Effector memory CD4-positive, alpha-beta T cell (primary cell): ENCODE data around the gene OXLD1.
A peak's percentile ranks its signal among the peaks of the same experiment; 100 is the strongest.

Source experiments
- DNase-seq, 3 donors: peaks; one replicate each; pipeline ENCODE4 v3.0.0-alpha.2; 2020
- H3K27ac ChIP-seq: 2 replicates; pipeline ENCODE4 v1.7.0; 2013; ENCODE audit warnings: mild to moderate bottlenecking, low read length, moderate library complexity; ENCODE audit not compliant: insufficient read depth, poor library complexity, severe bottlenecking
- H3K27me3 ChIP-seq: replicated peaks from 2 replicates; pipeline ENCODE4 v1.7.0; 2013; ENCODE audit warnings: mild to moderate bottlenecking, low read length; ENCODE audit not compliant: insufficient read depth, control insufficient read depth, poor library complexity, severe bottlenecking
- H3K36me3 ChIP-seq: 2 replicates; pipeline ENCODE4 v1.7.0; 2013; ENCODE audit warnings: mild to moderate bottlenecking, low read length, moderate library complexity; ENCODE audit not compliant: control insufficient read depth, insufficient read depth
- H3K4me1 ChIP-seq: 2 replicates; pipeline ENCODE4 v1.7.0; 2013; ENCODE audit warnings: low read length, mild to moderate bottlenecking; ENCODE audit not compliant: control insufficient read depth, insufficient read depth, poor library complexity, severe bottlenecking
- H3K4me3 ChIP-seq: 2 replicates; pipeline ENCODE4 v1.7.0; 2013; ENCODE audit warnings: low read length, low read depth, mild to moderate bottlenecking; ENCODE audit not compliant: insufficient read depth, poor library complexity, severe bottlenecking
- H3K9me3 ChIP-seq: 2 replicates; pipeline ENCODE4 v1.7.0; 2013; ENCODE audit warnings: mild to moderate bottlenecking, low read length, moderate library complexity; ENCODE audit not compliant: control insufficient read depth

OXLD1 gene

DNA sequence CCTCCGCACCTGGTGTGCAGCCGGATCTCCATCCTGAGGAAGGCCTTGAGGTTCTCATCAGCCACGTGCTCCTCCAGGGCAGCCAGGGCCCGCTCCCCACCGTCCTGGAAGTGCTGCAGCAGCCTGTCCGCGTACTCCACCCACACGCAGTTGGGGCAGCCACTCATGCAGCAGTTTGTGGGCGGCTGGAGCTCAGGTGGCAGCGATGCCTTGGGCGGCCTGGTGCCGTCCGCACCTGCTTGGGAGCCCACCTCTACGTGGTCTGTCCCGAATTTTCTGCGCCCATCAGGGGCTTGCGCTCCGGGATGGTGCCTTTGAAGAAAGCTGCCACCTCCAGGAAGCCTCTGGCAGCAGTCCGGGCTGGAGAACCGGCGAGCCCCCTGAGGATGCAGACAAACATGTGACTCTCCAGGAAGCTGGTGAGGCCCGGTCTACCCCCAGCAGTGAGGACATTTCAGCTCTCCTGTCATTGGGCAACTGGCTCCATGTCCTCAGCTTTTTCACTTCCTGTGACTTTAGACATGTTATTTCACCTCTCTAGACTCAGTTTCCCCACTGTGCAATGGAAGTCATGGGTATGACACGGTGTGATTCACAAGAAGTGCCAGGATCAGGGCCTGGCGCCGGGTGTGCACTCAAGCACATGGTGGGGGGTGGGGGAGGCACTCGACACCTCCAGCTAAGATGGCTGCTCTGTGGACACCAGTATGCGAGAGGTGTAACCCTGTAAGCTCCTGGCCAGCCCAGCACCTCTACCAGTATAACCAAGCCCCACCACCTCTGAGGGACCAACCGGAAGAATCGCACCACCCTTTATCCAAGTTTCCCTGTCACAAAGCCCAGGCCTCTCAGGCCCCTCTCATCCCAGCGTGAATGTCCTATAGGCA, 957 bp downstream of the OXLD1 start:
- peaks cover 12% of the 10 kb centered on the region for H3K36me3 ChIP-seq
- H3K27ac ChIP-seq, result peak overlapping the region; percentile 90
- H3K9me3 ChIP-seq, result no peaks in the 10 kb centered on the region
- H3K4me3 ChIP-seq, result peak overlapping the region; percentile 97
- peaks cover 38% of the 10 kb centered on the region for H3K4me1 ChIP-seq
- H3K27me3 ChIP-seq, result no peaks in the 10 kb centered on the region
- peak in 1 of 3 donors; percentile 7 for DNase-seq

DNA sequence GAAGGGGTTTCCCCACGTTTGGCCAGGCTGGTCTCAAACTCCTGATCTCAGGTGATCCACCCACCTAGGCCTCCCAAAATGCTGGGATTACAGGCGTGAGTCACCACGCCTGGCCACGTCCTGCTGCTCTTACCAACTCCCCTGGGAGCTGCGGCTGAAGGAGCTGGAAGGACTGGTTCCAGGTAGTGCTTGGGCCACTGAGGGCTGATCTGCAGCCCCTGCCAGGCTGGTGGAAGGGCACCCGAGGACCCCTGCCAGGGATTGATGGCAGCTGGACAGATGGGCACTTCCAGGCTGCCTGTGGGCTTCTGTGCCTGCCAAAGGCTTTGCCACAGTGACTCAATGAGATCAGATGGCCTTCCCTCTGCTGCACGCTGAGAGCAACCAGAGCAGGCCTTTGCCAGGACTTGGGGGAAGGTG, 2.3 kb downstream of the OXLD1 start:
- no peak for DNase-seq
- H3K27ac ChIP-seq, result peak overlapping the region; percentile 13

DNA sequence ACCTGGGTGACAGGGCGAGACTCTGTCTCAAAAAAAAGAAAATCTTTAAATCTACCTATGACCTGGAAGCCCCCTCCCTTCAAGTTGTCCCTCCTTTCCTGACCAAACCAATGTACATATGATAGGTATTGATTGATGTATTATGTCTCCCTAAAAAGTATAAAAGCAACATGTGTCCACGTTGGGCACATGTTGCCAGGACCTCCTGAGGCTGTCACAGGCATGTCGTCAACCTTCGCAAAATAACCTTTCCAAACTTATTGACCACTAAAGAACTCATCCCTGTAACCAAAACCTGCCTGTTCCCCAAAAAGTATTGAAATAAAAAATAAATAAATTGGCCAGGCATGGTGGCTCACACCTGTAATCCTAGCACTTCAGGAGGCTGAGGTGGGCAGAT, 4.4 kb downstream of the OXLD1 start:
- DNase-seq, result no peak
- Histone ChIP-seq H3K36me3 (peaks cover 3% of the 10 kb centered on the region), H3K27me3 (no peaks in the 10 kb centered on the region), H3K27ac (no peak overlapping the region), H3K4me1 (peaks cover 26% of the 10 kb centered on the region), H3K4me3 (no peak overlapping the region), H3K9me3 (no peaks in the 10 kb centered on the region)

More for the DNA sequence above, 2.3 kb downstream of the OXLD1 start:
- H3K9me3 ChIP-seq, result no peaks in the 10 kb centered on the region
- H3K4me3 ChIP-seq, result no peak overlapping the region
- peaks cover 3% of the 10 kb centered on the region for H3K36me3 ChIP-seq
- H3K27me3 ChIP-seq, result no peaks in the 10 kb centered on the region
- H3K4me1 ChIP-seq, result peaks cover 38% of the 10 kb centered on the region

DNA sequence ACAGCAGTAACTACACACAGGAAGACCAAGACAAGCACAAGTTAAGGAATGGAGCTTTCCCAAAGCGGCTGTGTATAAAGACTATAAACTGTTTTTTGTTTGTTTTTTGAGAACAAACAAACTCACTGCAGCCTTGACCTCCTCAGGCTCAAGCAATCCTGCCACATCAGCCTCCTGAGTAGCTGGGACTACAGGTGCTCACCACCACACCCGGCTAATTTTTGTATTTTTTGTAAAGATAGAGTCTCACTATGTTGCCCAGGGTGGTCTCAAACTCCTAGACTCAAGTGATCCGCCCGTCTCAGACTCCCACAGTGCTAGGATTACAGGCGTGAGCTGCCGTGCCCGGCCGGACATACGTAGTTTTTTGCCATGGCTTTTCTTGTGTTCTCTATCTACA, 6.0 kb downstream of the OXLD1 start:
- Histone ChIP-seq H3K4me1 (peaks cover 19% of the 10 kb centered on the region), H3K4me3 (no peak overlapping the region), H3K27me3 (peaks cover 1% of the 10 kb centered on the region), H3K9me3 (no peaks in the 10 kb centered on the region), H3K36me3 (no peaks in the 10 kb centered on the region), H3K27ac (no peak overlapping the region)
- DNase-seq, result no peak

DNA sequence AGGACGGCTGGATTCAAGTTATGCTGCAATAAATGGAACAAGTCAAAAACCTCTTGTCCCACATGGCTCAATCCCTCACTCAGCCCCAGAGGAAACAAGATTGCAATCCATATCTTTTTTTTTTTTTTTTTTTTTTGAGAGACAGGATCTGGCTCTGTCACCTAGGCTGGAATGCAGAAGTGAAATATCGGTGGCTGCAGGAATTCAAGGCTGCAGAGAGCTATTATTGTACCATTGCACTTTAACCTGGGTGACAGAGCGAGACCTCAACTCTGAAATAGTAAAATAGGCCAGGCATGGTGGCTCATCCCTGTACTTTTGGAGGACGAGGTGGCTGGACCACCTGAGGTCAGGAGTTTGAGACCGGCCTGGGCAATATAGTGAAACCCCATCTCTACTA, 7.4 kb downstream of the OXLD1 start:
- H3K9me3 ChIP-seq, result no peaks in the 10 kb centered on the region
- H3K4me3 ChIP-seq, result no peak overlapping the region
- DNase-seq, result no peak
- H3K4me1 ChIP-seq, result peaks cover 8% of the 10 kb centered on the region
- no peak overlapping the region for H3K27ac ChIP-seq
- no peaks in the 10 kb centered on the region for H3K36me3 ChIP-seq
- H3K27me3 ChIP-seq, result peaks cover 3% of the 10 kb centered on the region

DNA sequence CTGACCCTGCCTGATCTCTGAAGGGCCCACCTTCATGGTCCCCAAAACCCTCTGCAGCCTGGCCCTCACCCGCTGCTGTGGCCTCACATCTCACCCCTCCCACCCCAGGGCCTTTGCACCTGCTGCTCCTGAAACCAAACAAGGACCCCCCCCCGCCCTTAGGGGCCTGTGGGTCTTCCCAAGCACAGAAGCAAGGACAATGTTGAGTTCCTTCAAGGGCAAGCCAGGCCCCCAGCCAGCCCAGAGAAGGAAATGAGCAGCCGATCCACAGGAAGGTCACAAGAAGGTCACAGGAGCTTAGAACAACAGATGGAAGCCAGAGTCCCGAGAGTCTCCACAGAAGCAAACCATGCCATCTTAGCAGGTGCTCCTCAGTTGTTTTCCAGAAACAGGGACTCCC, 9.6 kb downstream of the OXLD1 start:
- H3K9me3 ChIP-seq, result no peaks in the 10 kb centered on the region
- DNase-seq, result no peak
- H3K36me3 ChIP-seq, result no peaks in the 10 kb centered on the region
- peaks cover 3% of the 10 kb centered on the region for H3K27me3 ChIP-seq
- peaks cover 8% of the 10 kb centered on the region for H3K4me1 ChIP-seq
- no peak overlapping the region for H3K27ac ChIP-seq
- no peak overlapping the region for H3K4me3 ChIP-seq

DNA sequence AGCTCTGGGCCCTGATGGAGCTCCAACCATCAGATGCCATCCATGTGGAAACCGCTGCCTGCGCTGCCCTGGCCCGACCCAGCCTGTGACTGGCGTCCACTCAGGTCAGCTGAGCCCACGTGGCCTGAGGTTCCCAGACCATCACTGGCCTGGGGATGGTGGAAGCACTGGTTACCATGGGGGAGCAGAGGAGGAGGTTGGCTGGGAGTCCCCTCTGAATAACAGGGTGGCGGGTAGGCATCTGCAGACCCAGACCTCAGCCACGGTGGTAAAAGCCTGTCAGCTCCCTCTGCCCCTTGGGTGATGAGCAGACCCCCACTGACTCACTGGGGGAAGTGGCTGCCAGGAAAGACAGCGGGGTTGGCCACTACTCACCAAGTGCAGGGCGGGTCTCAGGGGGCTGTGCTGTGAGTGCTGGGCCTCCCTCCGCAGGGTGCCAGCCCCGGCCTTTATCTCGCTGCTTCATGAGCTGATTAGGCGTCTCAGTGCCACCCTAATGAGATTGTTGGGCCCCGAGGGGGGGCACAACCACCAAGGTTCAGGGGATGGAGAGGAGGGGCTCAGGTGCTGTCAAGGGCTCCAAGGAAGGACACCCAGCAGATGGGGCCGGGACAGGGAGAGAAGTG, 10.2 kb downstream of the OXLD1 start, which contains the start of gene PDE6G:
PDE6G (minus strand) TSS at position 425 of the 626 bp plus-strand sequence. CDS start 3,237 bp downstream, outside the sequence.
- no peaks in the 10 kb centered on the region for H3K36me3 ChIP-seq
- no peaks in the 10 kb centered on the region for H3K9me3 ChIP-seq
- no peak within 1 kb of the TSS for H3K27ac ChIP-seq
- H3K4me3 ChIP-seq, result no peak within 1 kb of the TSS
- peaks cover 8% of the 10 kb centered on the region for H3K4me1 ChIP-seq
- peaks cover 3% of the 10 kb centered on the region for H3K27me3 ChIP-seq
- no peak for DNase-seq

DNA sequence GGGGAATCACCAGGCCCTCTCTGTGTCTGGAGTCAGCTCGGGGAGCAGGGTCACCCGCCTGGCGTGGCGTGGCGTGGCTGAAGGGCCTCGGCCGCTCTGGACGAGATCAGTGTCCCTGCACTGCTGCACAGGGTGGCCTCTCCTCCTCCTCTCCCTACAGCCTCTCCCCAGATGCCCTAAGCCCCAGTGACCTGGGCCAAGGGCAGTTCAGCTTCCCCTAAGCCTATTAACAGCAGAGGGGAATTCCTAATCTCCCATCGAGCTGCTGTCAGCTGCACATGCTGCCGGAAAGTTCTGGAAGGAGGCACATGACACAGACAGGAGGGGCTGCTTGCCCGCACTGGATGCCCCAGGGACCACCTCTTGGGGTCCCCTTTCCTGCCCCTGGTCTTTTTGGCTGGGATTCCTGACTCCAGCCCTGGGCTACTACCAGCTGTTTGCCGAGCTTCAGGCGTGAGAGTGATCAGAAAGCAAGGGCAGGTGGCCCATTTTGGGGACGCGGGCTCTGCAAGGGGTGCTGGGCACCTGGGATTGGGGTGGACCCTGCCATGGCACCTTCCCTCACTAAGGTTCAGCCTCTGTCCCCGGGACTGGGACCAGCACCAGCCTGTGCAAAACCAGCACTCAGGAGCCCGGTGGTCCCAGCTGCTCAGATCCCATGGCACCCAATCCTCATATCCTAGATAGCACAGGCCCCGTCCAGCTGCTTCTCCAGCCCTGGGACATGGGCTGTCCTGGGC, 10.9 kb downstream of the OXLD1 start:
- Histone ChIP-seq H3K4me3 (no peak overlapping the region), H3K27me3 (peaks cover 3% of the 10 kb centered on the region), H3K9me3 (no peaks in the 10 kb centered on the region), H3K36me3 (no peaks in the 10 kb centered on the region), H3K27ac (no peak overlapping the region), H3K4me1 (peaks cover 8% of the 10 kb centered on the region)
- DNase-seq, result no peak

DNA sequence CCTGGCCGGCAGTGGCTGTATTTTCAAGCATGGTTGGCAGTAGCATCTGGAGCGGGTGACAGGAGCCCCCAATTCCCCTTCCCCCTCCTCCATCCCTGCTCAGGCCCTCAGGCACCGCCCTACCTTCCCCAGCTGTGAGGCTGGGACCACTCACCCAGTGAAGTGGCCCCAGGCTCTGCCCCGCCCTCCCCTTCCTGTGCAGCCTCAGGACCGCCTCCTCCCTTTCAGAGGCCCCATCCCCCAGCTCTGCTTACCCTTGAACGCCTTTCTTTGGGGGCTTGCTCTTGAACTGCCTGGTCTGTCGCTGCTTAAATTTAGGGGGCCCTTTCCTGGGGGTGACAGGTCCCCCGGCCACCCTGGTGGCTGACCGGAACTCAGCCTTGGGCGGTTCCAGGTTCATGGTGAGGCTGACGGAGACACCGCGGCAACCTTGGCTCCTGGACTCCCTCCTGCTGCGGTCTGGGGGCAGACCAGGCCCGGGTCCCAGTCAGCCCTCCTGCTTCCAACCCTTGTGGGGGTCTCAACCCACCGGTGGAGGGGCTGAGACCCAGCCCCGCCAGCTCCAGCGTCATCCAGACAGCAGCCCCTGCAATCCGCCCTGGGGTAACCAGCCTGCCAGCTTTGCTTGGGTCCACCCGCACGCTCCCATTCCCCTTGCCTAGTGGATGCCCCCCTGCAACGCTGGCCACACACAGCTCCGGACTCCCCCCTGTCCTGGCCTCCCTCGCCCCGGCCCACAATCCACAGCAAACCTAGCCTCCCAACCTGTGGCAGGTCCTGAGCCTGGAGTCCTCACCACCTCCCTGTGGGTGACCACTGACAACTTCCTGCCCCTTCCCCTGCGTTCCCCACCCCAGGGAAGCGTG, 13.3 kb downstream of the OXLD1 start:
- Histone ChIP-seq H3K27me3 (peaks cover 9% of the 10 kb centered on the region), H3K9me3 (no peaks in the 10 kb centered on the region), H3K27ac (no peak overlapping the region), H3K4me1 (peaks cover 8% of the 10 kb centered on the region), H3K4me3 (no peak overlapping the region), H3K36me3 (no peaks in the 10 kb centered on the region)
- DNase-seq, result no peak
